ENCODE results near the gene TMEM181.
"Not testable (repeated sequence)": the region's sequence is repeated elsewhere in the genome, so short reads cannot be mapped to it uniquely, and the experiment has no call there.

GRCh38 chr6:158672119-158672518, 112.2 kb downstream of the TMEM181 start:
- not testable (repeated sequence) for TF ChIP-seq POLR2A (IDR thresholded peaks at IDR 0.05; ENCODE audit: low read depth, low read length); TAF1 (IDR thresholded peaks at IDR 0.05; ENCODE audit: low read depth, low read length); PAX5 (IDR thresholded peaks at IDR 0.05; ENCODE audit: insufficient read depth, low read length, severe bottlenecking); POLR2AphosphoS5 (IDR thresholded peaks at IDR 0.05; ENCODE audit: low read depth, low read length); POU2F2 (IDR thresholded peaks at IDR 0.05; ENCODE audit: low read depth, low read length); SPI1 (IDR thresholded peaks at IDR 0.05; ENCODE audit: low read depth, low read length)
